ENCODE data around the gene ELK3.

ELK3 gene

DNA sequence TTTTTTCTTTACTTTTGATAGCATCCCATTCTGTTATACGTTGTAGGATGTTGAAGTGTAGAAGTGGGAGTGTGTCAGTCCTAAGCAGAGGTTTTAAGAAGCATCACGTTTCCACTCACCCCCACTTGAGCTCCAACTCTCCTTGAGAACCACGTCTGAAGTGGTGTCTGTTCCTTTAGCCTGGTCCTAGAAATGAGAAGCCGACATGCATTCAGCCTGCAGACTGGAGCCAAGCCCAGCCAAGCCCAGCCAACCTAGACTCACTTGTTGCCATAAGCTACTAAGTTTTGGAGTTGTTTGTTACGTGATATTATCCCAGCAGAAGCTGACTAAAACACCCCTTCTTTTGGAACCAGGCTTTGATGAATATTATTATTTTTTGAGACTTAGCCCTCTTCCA, 4.4 kb upstream of the ELK3 start:
- no peak for DNase-seq (ENCODE audit: low read depth)

DNA sequence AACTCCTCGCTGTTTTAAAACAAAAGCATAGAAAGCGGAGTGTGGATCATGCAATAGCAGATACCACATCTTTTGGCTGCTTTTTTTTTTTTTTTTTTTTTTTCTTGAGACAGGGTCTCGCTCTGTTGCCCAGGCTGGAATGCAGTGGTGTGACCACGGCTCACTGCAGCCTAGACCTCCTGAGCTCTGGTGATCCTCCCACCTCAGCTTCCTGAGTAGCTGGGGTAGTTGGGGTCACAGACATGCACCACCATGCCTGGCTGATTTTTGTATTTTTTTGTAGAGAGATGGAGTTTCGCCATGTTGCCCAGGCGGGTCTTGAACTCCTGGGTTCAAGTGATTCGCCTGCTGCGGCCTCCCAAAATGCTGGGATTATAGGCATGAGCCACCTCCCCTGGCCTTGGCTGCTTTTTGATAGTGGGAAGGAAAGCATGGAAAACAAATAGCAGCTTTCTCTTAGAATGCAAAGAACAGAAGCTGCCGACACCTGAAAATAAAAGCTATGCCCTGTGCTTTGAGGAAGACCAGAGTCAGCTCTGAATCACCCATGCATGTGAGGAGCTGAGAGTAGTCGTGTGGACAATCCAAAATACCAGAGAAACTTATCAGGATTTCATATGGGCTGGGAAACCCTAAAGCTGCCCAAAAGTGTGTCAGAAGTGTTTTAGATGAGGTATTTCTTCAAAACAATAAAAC, 3.6 kb upstream of the ELK3 start:
- DNase-seq (ENCODE audit: low read depth), result no peak

DNA sequence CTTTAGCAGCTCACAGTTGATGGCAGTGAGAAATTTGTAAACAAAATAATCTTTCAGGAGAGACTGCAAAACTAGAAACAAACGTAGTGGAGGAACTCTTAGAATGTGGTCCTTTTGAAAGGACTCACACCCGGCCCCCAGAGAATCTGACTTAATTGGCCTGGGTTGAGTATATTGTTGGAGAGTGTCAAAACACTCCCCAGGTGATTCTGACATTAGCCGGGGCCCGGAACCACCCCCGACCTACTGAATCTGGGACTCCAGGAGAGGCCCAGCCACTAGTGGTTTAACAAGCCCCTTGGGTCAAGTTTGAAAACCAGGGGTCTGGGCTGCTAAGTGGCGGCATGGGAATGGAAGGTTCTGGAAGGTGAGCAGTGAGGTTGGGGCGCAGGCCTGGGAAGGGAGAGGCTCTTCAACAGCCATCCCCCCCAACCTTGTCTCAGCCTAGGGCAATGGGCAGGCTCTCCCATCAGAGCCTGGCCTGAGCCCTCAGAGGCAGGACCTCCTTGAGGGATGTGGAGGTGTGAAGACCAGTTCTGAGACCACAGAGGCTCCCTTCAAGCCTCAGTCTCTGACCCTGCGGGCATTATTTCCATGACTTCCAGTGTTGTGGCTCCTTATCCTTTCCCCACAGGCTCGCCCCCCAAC, 1.1 kb upstream of the ELK3 start:
- DNase-seq (ENCODE audit: low read depth), result no peak

DNA sequence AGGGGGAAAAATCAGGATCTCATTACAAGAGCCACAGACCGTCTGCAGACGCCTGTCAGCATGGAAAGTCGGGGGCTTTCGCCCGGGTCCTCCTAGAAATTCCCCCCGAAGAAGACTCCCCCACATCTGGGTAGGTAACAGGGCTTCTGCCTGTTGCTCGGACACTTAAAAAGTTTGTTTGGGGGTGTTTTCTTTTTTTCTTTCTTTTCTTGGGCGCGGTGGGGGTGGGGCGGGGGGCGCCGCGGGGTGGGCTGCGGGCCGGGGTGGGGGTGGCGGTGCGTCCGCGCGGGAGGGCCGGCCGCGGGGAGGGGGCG, 358 bp downstream of the ELK3 start:
- DNase-seq (ENCODE audit: low read depth), result no peak

DNA sequence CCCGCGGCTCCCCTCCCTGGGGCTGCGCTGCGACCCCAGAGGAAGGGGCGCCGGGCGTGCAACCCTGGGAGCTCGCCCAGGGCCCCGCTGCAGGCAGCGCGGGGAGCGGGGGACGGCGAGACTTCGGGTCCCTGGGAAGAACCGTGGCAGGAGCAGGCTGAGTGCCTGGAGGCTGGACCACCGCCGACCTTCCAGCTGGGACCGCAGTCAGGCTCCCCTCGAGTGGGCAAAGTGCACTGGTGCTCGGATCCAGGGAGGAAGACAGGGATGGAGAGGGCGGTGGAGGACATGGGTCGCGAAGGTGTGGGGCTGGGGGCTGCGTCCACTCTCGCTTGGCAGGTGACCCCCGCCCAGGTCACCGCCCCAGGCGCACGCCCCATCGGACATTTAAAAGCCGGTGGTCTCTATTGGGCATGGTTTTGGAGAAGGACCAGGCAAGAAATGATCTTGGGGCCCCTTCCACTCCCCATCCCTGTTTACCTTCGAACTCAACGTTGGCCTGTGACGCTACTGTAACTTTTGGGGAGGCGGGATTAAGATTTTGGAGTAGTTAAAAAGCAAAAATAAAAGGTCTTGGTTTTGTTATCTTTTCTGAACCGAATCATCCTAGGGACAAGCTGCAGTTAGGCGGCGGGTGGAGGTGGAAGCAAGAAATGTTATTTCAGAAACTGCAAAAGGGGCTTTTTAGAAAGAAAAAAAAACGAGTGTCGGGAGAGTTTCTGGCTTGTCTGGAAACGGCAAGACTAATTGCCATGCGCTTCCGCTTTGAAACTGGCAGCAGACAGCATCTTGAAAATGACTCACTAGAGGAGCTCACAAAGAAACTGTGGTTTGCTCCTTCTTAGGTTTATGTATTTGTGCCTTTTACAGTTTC, 1.0 kb downstream of the ELK3 start:
- peak; percentile 72 for DNase-seq (ENCODE audit: low read depth)

DNA sequence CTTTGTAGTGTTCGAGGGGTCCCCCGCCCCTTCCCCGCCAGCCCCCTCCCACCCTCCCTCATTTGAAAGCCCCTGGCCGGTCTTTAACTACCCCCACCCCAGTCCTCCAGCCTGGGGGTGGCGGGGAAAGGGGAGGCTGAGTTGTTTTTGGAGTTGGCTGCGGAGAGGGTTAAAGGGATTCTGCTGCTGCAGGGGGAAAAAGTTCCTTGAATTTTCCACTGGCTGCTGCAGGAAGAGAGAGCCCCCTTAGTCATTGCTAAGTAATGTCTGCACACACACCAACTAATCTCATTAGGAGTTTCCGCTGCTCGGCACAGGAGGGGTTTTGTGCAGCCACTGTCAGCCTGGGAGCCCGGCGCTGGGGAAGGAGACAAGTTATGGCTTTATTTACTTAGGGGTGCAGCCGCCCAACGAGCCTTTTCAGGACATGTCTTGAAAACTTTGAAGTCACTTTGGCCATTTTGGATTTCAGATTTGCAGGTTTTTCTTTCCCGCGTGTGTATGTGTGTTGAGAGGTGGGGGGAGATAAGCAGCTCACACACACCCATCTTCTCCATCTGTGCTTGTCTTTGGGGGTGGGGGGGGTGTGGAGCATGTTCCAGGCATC, 1.8 kb downstream of the ELK3 start:
- DNase-seq (ENCODE audit: low read depth), result no peak

DNA sequence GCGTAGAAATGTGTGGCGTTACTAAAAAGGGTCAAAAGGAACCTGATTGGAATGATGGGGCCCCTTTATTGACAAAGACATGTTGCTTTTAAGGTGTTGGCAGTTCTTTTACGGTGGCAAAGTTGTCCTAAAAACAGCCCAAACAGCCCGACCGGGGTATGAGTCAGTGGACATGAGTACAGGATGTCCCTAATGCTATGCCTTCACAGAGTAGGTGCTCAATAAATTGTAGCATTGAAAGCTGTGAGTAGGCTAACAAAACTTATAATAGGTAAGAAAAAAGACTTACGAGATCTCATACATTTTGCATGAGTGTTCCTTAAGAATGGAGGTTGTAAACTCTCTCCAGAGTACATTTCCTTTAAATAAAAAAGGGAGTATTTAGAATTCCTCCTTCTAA, 2.6 kb downstream of the ELK3 start:
- DNase-seq (ENCODE audit: low read depth), result no peak

DNA sequence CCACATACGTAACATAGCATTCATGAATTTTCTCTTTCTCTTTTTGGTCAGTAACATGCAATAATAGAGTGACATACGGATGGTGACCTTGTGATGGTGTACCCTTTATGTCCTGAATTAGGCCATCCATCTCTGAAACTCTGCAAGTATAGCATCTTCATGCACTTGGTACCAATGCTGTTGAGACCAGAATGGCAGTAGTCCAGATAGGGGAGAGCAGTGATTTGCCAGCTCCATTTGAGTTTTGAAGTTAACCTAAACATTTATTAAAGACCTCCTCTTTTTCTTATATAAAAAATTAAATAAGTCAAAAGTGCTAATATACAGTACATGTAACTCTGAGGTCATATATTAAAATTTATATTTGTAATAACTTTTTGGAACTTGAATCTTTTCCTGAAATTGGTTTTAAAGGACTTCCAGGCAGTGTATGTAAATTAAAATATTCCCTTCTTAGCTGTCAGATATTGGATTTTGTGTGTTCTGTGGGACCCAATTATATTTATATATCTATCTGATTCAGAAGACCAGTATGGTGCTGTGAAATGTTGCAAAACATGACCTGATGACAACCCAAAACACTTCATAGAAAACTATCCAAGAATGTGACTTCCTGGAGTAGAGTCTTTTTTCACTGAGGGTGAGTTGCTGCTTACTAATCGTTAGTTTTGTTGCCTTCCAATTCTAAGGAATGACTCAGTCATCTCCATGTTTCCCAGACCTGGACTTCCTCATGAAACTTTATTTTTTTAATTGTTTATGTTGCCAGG, 3.5 kb downstream of the ELK3 start:
- DNase-seq (ENCODE audit: low read depth), result no peak

DNA sequence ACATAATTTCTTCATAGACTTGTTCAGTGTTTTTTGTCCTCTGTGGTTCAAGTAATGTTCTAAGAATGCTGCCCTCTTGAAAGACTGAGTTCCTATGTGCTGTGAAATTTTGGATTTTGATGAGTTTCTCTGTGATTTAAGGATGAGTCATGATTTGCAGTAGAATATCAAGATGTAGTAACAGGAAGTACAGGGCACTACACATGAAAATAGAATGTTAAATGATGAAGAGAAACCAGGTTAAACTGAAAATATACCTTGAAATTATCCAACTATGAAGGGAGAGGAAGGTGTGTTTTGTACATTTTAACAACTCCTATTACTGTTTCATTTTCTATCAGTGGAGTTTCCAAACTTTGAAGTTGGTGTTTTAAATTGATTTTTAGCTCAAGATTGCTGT, 4.8 kb downstream of the ELK3 start:
- no peak for DNase-seq (ENCODE audit: low read depth)

DNA sequence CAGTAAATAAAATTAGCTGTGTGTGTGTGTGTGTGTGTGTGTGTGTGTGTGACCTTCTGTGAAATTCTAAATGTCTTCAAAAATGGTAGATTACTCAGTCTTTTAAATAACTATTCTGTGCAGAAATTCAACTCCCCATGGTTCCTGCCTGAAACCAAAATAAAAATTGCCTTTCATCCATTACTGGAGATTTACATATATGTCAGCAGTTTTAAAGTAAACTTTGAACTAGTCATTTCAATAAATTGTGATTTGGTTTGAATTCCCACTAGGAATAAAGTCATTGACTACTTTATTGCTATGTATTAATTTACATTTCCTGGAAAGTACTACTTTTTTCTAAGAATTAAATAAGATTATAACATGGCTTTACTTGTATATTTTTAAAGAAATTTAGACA, 5.3 kb downstream of the ELK3 start:
- no peak for DNase-seq (ENCODE audit: low read depth)

DNA sequence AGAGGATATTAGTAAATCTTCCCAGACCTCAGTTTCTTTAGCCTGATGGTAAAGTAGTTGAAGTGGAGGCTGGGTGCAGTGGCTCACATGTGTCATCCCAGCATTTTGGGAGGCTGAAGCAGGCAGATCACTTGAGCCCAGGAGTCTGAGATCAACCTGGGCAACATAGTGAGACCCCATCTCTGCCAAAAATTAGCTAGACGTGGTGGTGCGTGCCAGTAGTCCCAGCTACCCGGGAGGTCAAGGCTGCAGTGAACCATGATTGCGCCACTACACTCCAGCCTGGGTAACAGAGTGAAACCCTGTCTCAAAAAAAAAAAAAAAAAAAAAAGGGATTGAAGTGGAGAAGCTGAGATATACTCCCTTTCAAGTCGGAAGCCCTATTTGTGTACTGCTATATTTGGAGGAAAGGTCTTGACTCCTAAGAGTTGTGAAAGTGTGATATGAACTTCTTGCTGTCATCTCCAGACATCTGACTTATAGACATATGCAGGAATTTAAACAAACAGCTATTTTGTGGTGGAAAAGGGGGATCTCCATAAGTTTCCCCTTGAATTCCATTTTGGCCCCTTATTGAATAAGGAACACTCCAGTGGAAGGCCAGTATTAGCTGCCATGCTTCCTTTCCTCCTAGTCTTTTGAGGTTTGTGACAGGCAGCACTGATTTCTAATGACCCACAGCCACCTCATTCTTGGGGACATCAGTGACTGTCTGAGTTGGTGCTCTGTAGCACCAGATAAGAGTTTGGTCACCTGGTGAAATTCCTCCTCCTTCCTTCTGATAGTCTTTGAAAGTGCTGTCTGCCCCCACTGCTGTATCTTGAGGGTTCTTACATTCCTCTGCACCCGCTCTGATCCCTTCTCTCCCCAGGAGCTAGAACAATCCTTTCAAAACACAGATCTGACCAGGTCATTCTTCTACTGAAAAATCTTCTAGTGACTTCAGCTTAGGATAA, 7.4 kb downstream of the ELK3 start:
- DNase-seq (ENCODE audit: low read depth), result no peak

DNA sequence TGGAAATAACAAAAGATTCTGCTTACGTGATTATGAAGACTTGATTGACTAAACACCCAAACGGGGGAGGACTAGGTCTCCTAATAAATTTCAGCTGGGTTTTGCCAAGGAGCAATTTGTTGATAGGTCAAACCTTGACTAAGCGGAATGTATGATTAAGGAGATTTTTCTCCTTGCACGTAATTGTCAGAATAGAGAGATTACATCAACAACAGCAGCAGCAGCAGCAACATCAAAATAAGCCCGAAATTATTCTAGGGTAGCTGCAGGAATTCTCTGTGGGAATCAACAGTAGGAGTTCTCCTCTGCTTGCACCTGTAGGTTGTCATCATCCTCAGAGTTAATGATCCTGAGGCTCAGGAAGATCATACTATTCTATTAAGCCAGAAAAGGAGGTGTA, 10.2 kb downstream of the ELK3 start:
- no peak for DNase-seq (ENCODE audit: low read depth)

DNA sequence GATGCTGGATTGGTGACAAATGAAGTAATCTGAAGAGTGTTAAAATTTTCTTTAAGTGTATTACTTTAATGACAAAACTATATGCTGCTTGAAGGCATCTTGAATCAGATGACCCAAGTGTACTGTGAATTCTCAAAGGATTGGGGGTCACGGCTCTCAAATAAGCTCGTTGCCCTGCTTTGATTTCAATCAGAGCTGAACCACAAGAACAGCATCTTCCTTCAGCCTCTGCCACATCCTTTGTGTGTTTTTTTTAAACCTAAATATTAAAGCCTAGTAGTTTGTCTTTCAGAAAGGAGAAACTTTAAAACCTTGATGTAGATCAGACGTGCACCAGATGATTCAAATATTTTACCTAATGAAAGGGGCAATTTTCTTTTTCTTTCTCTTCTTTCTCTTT, 11.7 kb downstream of the ELK3 start:
- no peak for DNase-seq (ENCODE audit: low read depth)

DNA sequence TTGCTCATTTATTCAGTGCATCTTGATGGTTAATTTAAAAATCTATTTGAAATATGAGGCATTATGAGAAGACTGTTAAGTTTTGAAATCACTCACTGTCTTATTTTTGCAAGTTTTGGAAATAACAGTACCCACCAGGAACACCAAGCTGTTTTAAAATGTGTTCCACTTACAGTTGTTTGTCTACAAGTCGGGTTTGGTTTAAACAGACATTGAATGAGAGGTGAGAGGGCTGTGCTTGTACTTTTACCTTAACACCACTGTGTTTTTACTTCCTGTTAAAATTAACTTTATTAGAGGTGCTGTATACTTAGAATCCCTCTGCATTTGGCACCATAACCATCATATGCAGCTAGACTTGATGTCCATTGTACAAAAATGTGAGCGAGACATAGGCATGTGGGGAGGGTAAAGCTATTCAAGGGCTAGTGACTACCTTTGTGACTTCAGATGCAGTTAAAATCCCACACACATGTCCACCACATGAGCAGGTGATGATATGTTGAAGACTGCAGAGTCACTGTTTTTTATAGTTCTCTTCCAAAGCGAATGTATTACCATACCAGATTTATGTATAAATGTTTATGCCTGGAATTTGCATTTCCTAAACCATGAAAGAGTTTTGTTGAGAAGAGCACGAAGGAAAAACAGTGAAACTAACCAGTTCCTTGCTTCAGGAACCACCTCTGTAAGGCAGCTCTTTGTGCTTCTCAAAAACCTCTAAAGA, 12.9 kb downstream of the ELK3 start:
- no peak for DNase-seq (ENCODE audit: low read depth)

DNA sequence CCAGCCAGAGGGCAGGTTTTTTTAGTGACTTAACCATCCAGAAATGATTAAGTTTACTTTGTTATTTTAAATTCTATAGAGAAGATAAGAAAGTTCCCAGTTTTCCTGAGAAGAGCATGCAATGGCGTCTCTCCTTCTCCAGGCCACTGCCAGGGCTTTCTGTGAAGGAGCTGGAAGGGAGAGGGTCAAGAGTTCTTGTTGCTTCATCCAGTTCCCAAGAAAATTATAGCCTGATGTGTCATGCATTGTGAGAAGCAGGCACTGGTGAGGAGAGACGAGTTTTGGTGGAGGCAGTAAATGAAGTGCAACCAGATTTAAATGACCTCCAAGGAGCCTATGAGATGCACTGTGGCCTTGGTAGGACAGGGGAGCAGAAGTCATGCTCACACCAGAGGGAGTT, 14.2 kb downstream of the ELK3 start:
- no peak for DNase-seq (ENCODE audit: low read depth)

DNA sequence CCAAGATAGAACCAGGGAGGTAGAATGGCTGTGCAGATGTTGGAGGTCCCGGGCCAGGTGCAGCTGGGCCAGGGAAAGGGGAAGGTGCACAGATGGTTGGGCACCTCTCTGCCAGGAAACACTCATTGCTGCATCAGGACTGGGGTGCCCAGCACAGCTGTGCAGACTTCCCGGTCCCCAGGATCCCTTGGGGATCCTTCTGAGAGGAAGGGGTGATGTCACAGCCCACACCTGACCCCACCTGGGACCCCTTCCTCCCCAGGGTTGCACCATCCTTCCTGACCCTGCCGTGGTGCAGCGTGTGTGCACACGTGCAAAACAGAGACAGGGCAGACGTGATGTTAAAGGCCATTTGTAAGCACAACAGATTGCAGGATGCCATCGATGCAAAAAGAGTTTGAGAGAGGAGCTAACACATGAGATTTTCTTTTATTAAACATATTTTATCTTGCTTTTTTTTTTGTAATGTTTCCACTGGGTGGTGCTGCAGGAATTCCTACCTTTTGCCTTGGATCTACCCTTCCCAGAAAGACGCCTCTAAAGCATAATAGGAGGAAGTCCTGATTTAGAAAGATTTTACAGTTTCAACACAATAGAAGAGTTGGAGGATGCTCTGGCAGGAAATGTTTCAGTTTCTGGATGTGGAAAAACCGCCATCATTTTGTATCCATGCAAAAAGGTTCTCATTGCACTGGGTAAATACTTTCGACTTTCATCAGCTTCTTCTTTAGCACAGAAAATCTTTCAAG, 14.8 kb downstream of the ELK3 start:
- DNase-seq (ENCODE audit: low read depth), result no peak

DNA sequence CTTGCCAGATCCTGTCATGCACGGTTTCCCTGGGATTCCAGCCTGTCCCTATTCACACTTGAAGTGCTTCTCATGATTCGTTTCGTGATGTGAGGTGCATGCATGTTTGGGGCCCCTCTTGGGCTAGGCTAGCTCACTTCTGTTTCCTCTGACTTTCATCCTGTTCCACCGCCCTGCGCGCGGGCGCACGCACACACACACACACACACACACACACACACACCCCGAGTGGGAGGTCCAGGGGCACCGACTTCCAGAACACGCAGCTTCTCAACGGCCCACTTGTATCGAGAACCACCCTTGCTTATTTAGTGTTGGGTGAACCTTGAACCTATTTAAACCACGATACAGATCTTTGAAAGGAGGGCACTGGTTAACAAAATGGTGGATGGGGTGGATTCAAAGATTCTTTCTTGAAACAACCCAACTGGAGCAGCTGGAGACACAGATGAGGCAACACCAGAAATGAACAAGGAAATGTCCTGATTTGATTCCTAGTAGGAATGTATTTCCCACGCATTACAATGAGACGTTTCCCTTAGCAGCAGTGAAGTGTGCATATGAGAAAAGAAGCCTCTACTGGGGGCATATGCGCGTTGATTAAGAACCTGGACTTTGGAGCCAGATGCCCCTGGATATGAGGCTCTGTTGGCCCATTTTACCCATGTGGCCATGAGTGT, 16.3 kb downstream of the ELK3 start:
- DNase-seq (ENCODE audit: low read depth), result peak; percentile 38

DNA sequence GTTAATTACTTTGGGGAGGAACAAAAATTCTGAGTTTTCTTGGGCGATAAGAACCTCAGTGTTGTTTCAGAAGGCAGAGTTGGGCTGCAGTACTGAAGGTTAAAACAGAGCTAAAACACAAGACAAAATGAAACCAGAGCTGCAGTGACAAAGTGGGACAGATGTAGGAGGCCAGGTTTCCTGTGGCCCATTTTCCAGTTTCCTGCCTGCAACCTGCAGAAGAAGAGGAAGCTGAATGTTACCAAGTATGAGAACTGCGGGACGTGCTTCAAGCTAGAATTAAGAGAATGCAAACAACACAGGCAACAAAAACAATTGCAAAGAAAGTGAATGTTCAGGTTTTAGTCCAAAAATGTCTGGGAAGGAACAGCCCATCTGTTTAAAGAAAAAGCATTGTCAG, 17.8 kb downstream of the ELK3 start:
- DNase-seq (ENCODE audit: low read depth), result no peak
